GM23338 (cell line): ENCODE data around the gene RSPH6A.

Experiments used
- CREB1 ChIP-seq: fragments of 250-450 bp; sonication (Bioruptor Pico); IDR thresholded peaks from 2 replicates; pipeline ENCODE4 v1.5.0; 2020; ENCODE audit warnings: low read depth, mild to moderate bottlenecking, moderate library complexity
- EZH2 ChIP-seq: fragments of 200-600 bp; sonication (generic); IDR thresholded peaks from one replicate; pipeline ENCODE4 v1.8.0; 2017; ENCODE audit warnings: antibody characterized with exemption, mild to moderate bottlenecking, low read depth; ENCODE audit not compliant: unreplicated experiment
- EZH2phosphoT487 ChIP-seq: fragments of 200-600 bp; sonication (generic); IDR thresholded peaks from one replicate; pipeline ENCODE4 v1.8.1; 2018; ENCODE audit warnings: antibody characterized with exemption; ENCODE audit not compliant: unreplicated experiment
- JUNB ChIP-seq: IDR thresholded peaks from one replicate; pipeline ENCODE4 v1.6.1; 2016; ENCODE audit warnings: antibody characterized with exemption; ENCODE audit not compliant: unreplicated experiment
- POLR2AphosphoS5 ChIP-seq: IDR thresholded peaks from 2 replicates; pipeline ENCODE4 v1.6.1; 2016; ENCODE audit warnings: antibody characterized with exemption, low read depth
- REST ChIP-seq: IDR thresholded peaks from one replicate; pipeline ENCODE4 v1.6.1; 2018; ENCODE audit warnings: antibody characterized with exemption; ENCODE audit not compliant: unreplicated experiment
- STAT1 ChIP-seq: IDR thresholded peaks from one replicate; pipeline ENCODE4 v1.6.1; 2016; ENCODE audit warnings: antibody characterized with exemption; ENCODE audit not compliant: unreplicated experiment
- ZNF114 ChIP-seq: fragments of 250-450 bp; sonication (Bioruptor Pico); IDR thresholded peaks from 2 replicates; pipeline ENCODE4 v1.5.0; 2020; ENCODE audit warnings: mild to moderate bottlenecking, moderate library complexity
- ZNF331 ChIP-seq: fragments of 250-450 bp; sonication (Bioruptor Pico); IDR thresholded peaks from 2 replicates; pipeline ENCODE4 v1.5.0; 2020; ENCODE audit warnings: low read depth, mild to moderate bottlenecking, moderate library complexity
- TF ChIP-seq, protein P1 (sequence below), 2 experiments: fragments of 200-600 bp in 1 of 2; sonication (generic) in 1 of 2; conservative IDR thresholded peaks; 2 replicates each; pipeline versions ENCODE4 v1.5.1 to v1.6.1; 2016 to 2017; ENCODE audit warnings: antibody characterized with exemption in 2 of 2, low read depth in 2 of 2, mild to moderate bottlenecking in 2 of 2, moderate library complexity in 1 of 2
- TF ChIP-seq, protein P2 (sequence below): IDR thresholded peaks from 2 replicates; pipeline ENCODE4 v1.6.1; 2016; ENCODE audit warnings: antibody characterized with exemption
- TF ChIP-seq, protein P3 (sequence below): fragments of 250-450 bp; sonication (Bioruptor Pico); IDR thresholded peaks from 2 replicates; pipeline ENCODE4 v1.5.0; 2020; ENCODE audit warnings: mild to moderate bottlenecking, moderate library complexity

DNA sequence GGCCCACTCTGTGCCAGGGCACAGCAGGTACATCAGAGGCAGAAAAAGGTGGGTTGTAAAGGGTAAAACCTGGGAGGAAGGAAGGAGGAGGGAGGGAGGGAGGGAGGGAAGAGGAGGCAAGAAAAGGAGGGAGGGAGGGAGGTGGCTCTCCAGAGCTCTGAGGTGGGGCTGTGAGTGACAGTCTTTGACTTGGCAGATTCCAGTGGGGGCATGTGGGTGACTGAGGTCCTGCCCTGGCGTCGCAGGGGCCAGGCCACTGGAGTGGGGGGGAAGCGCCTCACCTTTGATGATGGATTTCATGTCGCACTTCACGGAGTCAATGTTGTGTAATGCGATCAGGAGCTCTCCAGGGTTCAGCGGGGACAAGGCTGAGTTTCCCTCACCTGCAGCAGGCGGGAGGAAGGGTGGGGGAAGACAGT is 6.0 kb upstream of the RSPH6A start:
- TF ChIP-seq, protein P1, sequence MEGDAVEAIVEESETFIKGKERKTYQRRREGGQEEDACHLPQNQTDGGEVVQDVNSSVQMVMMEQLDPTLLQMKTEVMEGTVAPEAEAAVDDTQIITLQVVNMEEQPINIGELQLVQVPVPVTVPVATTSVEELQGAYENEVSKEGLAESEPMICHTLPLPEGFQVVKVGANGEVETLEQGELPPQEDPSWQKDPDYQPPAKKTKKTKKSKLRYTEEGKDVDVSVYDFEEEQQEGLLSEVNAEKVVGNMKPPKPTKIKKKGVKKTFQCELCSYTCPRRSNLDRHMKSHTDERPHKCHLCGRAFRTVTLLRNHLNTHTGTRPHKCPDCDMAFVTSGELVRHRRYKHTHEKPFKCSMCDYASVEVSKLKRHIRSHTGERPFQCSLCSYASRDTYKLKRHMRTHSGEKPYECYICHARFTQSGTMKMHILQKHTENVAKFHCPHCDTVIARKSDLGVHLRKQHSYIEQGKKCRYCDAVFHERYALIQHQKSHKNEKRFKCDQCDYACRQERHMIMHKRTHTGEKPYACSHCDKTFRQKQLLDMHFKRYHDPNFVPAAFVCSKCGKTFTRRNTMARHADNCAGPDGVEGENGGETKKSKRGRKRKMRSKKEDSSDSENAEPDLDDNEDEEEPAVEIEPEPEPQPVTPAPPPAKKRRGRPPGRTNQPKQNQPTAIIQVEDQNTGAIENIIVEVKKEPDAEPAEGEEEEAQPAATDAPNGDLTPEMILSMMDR (conservative IDR thresholded peaks at IDR 0.05; ENCODE audit: low read depth in 2 of 2): no peak
- no peak for TF ChIP-seq CREB1 (CRISPR knock-in tag)
- no peak for TF ChIP-seq ZNF114 (CRISPR knock-in tag)
- no peak for TF ChIP-seq EZH2
- no peak for TF ChIP-seq POLR2AphosphoS5
- no peak for TF ChIP-seq EZH2phosphoT487
- TF ChIP-seq REST: no peak
- no peak for TF ChIP-seq JUNB
- TF ChIP-seq, protein P2, sequence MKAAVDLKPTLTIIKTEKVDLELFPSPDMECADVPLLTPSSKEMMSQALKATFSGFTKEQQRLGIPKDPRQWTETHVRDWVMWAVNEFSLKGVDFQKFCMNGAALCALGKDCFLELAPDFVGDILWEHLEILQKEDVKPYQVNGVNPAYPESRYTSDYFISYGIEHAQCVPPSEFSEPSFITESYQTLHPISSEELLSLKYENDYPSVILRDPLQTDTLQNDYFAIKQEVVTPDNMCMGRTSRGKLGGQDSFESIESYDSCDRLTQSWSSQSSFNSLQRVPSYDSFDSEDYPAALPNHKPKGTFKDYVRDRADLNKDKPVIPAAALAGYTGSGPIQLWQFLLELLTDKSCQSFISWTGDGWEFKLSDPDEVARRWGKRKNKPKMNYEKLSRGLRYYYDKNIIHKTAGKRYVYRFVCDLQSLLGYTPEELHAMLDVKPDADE: no peak
- TF ChIP-seq STAT1: no peak
- TF ChIP-seq ZNF331 (CRISPR knock-in tag): no peak
- TF ChIP-seq, protein P3, sequence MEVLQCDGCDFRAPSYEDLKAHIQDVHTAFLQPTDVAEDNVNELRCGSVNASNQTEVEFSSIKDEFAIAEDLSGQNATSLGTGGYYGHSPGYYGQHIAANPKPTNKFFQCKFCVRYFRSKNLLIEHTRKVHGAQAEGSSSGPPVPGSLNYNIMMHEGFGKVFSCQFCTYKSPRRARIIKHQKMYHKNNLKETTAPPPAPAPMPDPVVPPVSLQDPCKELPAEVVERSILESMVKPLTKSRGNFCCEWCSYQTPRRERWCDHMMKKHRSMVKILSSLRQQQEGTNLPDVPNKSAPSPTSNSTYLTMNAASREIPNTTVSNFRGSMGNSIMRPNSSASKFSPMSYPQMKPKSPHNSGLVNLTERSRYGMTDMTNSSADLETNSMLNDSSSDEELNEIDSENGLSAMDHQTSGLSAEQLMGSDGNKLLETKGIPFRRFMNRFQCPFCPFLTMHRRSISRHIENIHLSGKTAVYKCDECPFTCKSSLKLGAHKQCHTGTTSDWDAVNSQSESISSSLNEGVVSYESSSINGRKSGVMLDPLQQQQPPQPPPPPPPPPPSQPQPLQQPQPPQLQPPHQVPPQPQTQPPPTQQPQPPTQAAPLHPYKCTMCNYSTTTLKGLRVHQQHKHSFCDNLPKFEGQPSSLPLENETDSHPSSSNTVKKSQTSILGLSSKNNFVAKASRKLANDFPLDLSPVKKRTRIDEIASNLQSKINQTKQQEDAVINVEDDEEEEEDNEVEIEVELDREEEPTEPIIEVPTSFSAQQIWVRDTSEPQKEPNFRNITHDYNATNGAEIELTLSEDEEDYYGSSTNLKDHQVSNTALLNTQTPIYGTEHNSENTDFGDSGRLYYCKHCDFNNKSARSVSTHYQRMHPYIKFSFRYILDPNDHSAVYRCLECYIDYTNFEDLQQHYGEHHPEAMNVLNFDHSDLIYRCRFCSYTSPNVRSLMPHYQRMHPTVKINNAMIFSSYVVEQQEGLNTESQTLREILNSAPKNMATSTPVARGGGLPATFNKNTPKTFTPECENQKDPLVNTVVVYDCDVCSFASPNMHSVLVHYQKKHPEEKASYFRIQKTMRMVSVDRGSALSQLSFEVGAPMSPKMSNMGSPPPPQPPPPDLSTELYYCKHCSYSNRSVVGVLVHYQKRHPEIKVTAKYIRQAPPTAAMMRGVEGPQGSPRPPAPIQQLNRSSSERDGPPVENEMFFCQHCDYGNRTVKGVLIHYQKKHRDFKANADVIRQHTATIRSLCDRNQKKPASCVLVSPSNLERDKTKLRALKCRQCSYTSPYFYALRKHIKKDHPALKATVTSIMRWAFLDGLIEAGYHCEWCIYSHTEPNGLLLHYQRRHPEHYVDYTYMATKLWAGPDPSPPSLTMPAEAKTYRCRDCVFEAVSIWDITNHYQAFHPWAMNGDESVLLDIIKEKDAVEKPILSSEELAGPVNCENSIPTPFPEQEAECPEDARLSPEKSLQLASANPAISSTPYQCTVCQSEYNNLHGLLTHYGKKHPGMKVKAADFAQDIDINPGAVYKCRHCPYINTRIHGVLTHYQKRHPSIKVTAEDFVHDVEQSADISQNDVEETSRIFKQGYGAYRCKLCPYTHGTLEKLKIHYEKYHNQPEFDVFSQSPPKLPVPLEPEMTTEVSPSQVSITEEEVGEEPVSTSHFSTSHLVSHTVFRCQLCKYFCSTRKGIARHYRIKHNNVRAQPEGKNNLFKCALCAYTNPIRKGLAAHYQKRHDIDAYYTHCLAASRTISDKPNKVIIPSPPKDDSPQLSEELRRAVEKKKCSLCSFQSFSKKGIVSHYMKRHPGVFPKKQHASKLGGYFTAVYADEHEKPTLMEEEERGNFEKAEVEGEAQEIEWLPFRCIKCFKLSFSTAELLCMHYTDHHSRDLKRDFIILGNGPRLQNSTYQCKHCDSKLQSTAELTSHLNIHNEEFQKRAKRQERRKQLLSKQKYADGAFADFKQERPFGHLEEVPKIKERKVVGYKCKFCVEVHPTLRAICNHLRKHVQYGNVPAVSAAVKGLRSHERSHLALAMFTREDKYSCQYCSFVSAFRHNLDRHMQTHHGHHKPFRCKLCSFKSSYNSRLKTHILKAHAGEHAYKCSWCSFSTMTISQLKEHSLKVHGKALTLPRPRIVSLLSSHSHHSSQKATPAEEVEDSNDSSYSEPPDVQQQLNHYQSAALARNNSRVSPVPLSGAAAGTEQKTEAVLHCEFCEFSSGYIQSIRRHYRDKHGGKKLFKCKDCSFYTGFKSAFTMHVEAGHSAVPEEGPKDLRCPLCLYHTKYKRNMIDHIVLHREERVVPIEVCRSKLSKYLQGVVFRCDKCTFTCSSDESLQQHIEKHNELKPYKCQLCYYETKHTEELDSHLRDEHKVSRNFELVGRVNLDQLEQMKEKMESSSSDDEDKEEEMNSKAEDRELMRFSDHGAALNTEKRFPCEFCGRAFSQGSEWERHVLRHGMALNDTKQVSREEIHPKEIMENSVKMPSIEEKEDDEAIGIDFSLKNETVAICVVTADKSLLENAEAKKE (CRISPR knock-in tag): no peak
